Measurements from ENCODE around the gene ADNP. TPM values are rescaled to one million over a fixed set of nuclear protein-coding genes. Genes with fewer than 3 reads are reported as not detected.

ADNP gene
- total RNA-seq, 1 donor from 2014 or later, result 132 TPM

- TF ChIP-seq, protein P1, sequence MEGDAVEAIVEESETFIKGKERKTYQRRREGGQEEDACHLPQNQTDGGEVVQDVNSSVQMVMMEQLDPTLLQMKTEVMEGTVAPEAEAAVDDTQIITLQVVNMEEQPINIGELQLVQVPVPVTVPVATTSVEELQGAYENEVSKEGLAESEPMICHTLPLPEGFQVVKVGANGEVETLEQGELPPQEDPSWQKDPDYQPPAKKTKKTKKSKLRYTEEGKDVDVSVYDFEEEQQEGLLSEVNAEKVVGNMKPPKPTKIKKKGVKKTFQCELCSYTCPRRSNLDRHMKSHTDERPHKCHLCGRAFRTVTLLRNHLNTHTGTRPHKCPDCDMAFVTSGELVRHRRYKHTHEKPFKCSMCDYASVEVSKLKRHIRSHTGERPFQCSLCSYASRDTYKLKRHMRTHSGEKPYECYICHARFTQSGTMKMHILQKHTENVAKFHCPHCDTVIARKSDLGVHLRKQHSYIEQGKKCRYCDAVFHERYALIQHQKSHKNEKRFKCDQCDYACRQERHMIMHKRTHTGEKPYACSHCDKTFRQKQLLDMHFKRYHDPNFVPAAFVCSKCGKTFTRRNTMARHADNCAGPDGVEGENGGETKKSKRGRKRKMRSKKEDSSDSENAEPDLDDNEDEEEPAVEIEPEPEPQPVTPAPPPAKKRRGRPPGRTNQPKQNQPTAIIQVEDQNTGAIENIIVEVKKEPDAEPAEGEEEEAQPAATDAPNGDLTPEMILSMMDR (conservative IDR thresholded peaks at IDR 0.05), result no peak
- Mint-ChIP-seq H3K9me3 (no peaks in the 10 kb centered on the region), H3K27me3 (ENCODE audit: low read depth) (no peaks in the 10 kb centered on the region), H3K4me1 (peaks cover 42% of the 10 kb centered on the region), H3K4me3 (peak within 1 kb of the TSS; percentile 95), H3K36me3 (ENCODE audit: low read depth) (peaks cover 4% of the 10 kb centered on the region), H3K27ac (ENCODE audit: unreplicated experiment) (peak within 1 kb of the TSS; percentile 100)
- DNase-seq (ENCODE audit: low read depth, low spot score), result no peak
Measured at GRCh38 chr20:50958615-50959542, 27.6 kb upstream of the ADNP start, which contains the start of gene MOCS3. MOCS3 (plus strand) TSS chr20:50958818; CDS start chr20:50958843, 25 bp downstream.

DNA sequence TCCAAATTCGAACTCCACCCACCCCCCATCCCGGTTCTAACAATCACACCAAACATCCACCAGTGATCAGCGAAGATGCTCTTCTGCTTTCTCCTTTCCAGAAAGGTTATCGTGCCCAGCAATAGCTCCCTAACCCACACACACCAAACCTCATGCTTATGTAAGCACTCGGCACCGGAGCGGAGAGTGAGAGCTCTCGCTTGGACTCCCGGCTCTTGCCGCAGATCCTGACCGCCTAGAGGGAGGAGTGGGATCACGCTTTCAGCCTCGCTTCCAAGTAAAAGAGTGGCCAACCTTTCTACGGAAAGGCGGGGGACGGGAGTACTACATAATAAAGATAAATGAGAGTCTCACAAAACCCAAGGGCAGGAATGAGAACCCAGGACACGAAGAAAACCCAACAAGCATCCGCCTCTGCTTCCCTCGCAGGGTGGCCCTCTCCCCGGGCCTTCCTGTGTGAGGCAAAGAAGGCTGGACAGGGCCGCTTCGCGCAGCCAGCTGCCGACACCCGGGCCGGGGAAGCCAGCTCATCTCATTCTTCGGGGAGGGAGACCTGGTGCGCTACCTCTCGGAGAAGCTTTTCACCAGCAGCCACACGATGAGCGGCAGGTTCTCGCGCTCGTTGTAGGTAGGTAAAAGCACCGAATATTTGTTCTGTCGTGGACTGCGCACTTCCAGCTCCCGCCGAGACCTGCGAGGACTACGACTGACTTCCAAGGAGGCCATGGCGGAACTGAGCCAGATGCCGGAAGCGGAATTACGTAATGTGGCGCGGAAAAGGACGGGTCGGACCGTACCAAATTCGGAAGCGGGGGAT is 26.8 kb upstream of the ADNP start, which contains the start of gene DPM1:
Gene DPM1 (minus strand): TSS at position 735 of the 817 bp plus-strand sequence. CDS start 9 bp downstream, at position 726.
- H3K27ac Mint-ChIP-seq (ENCODE audit: unreplicated experiment), result peak within 1 kb of the TSS; percentile 100

DNA sequence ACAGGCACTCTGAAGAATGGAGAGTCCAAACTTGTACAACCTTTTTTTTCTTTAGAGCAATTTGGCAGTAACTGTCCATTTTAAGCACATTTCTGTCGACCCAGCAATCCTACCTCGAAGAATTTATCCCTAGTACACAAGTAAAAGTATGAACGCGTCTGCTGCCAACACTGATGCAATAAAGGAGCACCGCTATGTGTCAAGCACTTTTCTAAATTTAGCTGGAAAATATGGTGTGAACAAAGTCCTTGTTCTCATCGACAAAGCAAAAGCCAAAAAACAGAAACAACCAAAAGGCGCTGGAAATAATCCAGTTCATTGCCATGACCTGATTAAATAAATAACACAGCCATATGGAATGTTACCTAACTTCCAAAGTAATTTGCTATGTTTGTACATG is 26.0 kb upstream of the ADNP start:
- peak overlapping the region; percentile 95 for H3K4me3 Mint-ChIP-seq
- DNase-seq (ENCODE audit: low read depth, low spot score), result no peak
- peak overlapping the region; percentile 100 for H3K27ac Mint-ChIP-seq (ENCODE audit: unreplicated experiment)
- TF ChIP-seq, protein P1 (conservative IDR thresholded peaks at IDR 0.05), result no peak
- peaks cover 42% of the 10 kb centered on the region for H3K4me1 Mint-ChIP-seq
- no peaks in the 10 kb centered on the region for H3K27me3 Mint-ChIP-seq (ENCODE audit: low read depth)
- H3K36me3 Mint-ChIP-seq (ENCODE audit: low read depth), result peaks cover 3% of the 10 kb centered on the region
- H3K9me3 Mint-ChIP-seq, result no peaks in the 10 kb centered on the region

More for the DNA sequence above, 26.8 kb upstream of the ADNP start, which contains the start of gene DPM1:
- H3K4me1 Mint-ChIP-seq, result peaks cover 42% of the 10 kb centered on the region
- H3K9me3 Mint-ChIP-seq, result no peaks in the 10 kb centered on the region
- peak; percentile 84 for DNase-seq (ENCODE audit: low read depth, low spot score)
- TF ChIP-seq, protein P1 (conservative IDR thresholded peaks at IDR 0.05), result no peak
- peaks cover 4% of the 10 kb centered on the region for H3K36me3 Mint-ChIP-seq (ENCODE audit: low read depth)
- H3K4me3 Mint-ChIP-seq, result peak within 1 kb of the TSS; percentile 95
- H3K27me3 Mint-ChIP-seq (ENCODE audit: low read depth), result no peaks in the 10 kb centered on the region

- Mint-ChIP-seq H3K36me3 (ENCODE audit: low read depth) (peaks cover 4% of the 10 kb centered on the region), H3K9me3 (no peaks in the 10 kb centered on the region), H3K4me3 (no peak overlapping the region), H3K27me3 (ENCODE audit: low read depth) (no peaks in the 10 kb centered on the region), H3K4me1 (peaks cover 26% of the 10 kb centered on the region), H3K27ac (ENCODE audit: unreplicated experiment) (no peak overlapping the region)
- TF ChIP-seq, protein P1 (conservative IDR thresholded peaks at IDR 0.05), result no peak
- DNase-seq (ENCODE audit: low read depth, low spot score), result no peak
Measured at GRCh38 chr20:50953821-50954220, 22.6 kb upstream of the ADNP start.

GRCh38 chr20:50953196-50953595 is 22.0 kb upstream of the ADNP start:
- Mint-ChIP-seq H3K4me3 (no peak overlapping the region), H3K27ac (ENCODE audit: unreplicated experiment) (no peak overlapping the region), H3K9me3 (no peaks in the 10 kb centered on the region), H3K4me1 (peaks cover 20% of the 10 kb centered on the region), H3K27me3 (ENCODE audit: low read depth) (no peaks in the 10 kb centered on the region), H3K36me3 (ENCODE audit: low read depth) (peaks cover 4% of the 10 kb centered on the region)
- TF ChIP-seq, protein P1 (conservative IDR thresholded peaks at IDR 0.05), result no peak
- DNase-seq (ENCODE audit: low read depth, low spot score), result no peak
